Measurements from ENCODE around the gene TNFRSF6B.

The TNFRSF6B gene

DNA sequence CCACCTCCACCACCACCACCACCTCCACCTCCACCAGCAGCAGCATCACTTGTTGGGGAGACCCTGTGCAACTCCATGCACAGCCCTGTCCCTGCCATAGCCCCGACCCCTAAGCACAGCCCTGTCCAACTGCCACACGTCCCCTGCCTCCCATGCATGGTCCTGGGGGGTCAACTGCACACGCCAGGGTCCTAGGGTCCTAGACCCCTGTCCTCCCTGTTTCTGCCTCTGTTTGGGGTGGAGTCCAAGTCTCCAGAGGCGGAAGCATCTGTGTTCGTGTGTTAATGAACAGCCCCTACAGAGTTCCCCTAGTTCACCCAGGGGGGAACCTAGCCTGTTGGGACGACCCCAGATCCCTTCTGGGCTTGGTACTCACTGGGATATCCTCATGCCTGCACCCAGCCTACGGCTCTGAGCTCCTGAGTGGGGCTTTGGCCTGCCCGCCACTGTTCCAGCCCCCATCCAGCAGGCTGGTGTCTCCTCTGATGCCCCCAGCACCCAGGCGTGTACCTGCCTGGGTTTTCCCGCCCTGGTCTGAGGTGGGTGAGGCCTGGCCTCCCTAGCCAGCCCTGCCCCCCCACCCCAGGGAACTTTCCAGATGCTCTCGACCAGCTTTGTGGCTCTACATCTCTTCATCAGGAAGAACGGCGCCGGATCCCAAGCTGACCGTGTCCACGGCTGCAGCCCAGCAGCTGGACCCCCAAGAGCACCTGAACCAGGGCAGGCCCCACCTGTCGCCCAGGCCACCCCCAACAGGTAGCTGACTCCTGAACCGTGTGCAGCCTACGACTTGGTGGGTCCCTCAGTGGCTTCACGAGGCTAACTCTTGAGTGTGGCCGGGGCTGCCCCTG is 2.5 kb upstream of the TNFRSF6B start:
- no peak for ATAC-seq
- TF ChIP-seq, protein P1, sequence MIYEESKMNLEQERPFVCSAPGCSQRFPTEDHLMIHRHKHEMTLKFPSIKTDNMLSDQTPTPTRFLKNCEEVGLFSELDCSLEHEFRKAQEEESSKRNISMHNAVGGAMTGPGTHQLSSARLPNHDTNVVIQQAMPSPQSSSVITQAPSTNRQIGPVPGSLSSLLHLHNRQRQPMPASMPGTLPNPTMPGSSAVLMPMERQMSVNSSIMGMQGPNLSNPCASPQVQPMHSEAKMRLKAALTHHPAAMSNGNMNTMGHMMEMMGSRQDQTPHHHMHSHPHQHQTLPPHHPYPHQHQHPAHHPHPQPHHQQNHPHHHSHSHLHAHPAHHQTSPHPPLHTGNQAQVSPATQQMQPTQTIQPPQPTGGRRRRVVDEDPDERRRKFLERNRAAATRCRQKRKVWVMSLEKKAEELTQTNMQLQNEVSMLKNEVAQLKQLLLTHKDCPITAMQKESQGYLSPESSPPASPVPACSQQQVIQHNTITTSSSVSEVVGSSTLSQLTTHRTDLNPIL (CRISPR knock-in tag; IDR thresholded peaks at IDR 0.05; ENCODE audit: low read depth): no peak
- no peak for TF ChIP-seq CSDC2 (CRISPR knock-in tag; IDR thresholded peaks at IDR 0.05)
- TF ChIP-seq SNAI2 (CRISPR knock-in tag; IDR thresholded peaks at IDR 0.05): no peak
- TF ChIP-seq, protein P2, sequence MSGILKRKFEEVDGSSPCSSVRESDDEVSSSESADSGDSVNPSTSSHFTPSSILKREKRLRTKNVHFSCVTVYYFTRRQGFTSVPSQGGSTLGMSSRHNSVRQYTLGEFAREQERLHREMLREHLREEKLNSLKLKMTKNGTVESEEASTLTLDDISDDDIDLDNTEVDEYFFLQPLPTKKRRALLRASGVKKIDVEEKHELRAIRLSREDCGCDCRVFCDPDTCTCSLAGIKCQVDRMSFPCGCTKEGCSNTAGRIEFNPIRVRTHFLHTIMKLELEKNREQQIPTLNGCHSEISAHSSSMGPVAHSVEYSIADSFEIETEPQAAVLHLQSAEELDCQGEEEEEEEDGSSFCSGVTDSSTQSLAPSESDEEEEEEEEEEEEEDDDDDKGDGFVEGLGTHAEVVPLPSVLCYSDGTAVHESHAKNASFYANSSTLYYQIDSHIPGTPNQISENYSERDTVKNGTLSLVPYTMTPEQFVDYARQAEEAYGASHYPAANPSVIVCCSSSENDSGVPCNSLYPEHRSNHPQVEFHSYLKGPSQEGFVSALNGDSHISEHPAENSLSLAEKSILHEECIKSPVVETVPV (CRISPR knock-in tag; IDR thresholded peaks at IDR 0.05): no peak
- TF ChIP-seq ESRRG (CRISPR knock-in tag; IDR thresholded peaks at IDR 0.05): no peak

DNA sequence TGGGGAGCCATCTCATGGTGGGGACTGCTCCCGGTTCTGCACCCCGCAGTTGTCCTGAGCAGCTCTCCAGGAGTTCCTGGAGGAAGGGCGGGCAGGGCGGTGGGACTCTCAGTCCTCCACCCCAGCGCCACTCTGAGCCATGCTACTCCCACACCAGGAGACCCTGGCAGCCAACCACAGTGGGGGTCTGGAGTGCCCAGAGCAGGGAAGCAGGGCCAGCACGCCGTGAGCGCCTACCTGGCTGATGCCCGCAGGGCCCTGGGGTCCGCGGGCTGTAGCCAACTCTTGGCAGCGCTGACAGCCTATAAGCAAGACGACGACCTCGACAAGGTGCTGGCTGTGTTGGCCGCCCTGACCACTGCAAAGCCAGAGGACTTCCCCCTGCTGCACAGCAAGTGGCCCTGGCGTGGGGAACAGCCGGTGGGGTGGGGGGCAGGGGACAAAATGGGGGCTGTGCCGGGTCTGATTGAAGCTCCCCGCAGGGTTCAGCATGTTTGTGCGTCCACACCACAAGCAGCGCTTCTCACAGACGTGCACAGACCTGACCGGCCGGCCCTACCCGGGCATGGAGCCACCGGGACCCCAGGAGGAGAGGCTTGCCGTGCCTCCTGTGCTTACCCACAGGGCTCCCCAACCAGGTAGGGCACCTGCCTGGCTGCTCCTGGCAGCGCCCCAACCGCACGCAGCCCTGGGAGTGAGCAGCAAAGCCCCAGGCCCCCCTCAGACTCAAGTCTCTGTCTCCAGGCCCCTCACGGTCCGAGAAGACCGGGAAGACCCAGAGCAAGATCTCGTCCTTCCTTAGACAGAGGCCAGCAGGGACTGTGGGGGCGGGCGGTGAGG is 1.6 kb upstream of the TNFRSF6B start:
- no peak for ATAC-seq
- TF ChIP-seq ZNF565 (CRISPR knock-in tag; conservative IDR thresholded peaks at IDR 0.05; ENCODE audit: low read depth) (no peak), RARB (CRISPR knock-in tag; IDR thresholded peaks at IDR 0.05) (no peak), ARNTL (CRISPR knock-in tag; IDR thresholded peaks at IDR 0.05; ENCODE audit: borderline replicate concordance, low read depth) (no peak), OSR1 (CRISPR knock-in tag; IDR thresholded peaks at IDR 0.05) (no peak), TCF4 (CRISPR knock-in tag; IDR thresholded peaks at IDR 0.05; ENCODE audit: borderline replicate concordance) (no peak), PPARA (CRISPR knock-in tag; IDR thresholded peaks at IDR 0.05; ENCODE audit: borderline replicate concordance) (no peak), ESRRG (CRISPR knock-in tag; IDR thresholded peaks at IDR 0.05) (no peak), TOX (CRISPR knock-in tag; IDR thresholded peaks at IDR 0.05; ENCODE audit: borderline replicate concordance) (no peak), ZFP30 (CRISPR knock-in tag; IDR thresholded peaks at IDR 0.05) (no peak), BACH2 (CRISPR knock-in tag; IDR thresholded peaks at IDR 0.05; ENCODE audit: borderline replicate concordance) (no peak), GLIS3 (CRISPR knock-in tag; IDR thresholded peaks at IDR 0.05) (no peak), CSDC2 (CRISPR knock-in tag; IDR thresholded peaks at IDR 0.05) (no peak)
- TF ChIP-seq, protein P3, sequence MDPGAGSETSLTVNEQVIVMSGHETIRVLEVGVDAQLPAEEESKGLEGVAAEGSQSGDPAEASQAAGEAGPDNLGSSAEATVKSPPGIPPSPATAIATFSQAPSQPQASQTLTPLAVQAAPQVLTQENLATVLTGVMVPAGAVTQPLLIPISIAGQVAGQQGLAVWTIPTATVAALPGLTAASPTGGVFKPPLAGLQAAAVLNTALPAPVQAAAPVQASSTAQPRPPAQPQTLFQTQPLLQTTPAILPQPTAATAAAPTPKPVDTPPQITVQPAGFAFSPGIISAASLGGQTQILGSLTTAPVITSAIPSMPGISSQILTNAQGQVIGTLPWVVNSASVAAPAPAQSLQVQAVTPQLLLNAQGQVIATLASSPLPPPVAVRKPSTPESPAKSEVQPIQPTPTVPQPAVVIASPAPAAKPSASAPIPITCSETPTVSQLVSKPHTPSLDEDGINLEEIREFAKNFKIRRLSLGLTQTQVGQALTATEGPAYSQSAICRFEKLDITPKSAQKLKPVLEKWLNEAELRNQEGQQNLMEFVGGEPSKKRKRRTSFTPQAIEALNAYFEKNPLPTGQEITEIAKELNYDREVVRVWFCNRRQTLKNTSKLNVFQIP (CRISPR knock-in tag; IDR thresholded peaks at IDR 0.05; ENCODE audit: borderline replicate concordance, low read depth): no peak

DNA sequence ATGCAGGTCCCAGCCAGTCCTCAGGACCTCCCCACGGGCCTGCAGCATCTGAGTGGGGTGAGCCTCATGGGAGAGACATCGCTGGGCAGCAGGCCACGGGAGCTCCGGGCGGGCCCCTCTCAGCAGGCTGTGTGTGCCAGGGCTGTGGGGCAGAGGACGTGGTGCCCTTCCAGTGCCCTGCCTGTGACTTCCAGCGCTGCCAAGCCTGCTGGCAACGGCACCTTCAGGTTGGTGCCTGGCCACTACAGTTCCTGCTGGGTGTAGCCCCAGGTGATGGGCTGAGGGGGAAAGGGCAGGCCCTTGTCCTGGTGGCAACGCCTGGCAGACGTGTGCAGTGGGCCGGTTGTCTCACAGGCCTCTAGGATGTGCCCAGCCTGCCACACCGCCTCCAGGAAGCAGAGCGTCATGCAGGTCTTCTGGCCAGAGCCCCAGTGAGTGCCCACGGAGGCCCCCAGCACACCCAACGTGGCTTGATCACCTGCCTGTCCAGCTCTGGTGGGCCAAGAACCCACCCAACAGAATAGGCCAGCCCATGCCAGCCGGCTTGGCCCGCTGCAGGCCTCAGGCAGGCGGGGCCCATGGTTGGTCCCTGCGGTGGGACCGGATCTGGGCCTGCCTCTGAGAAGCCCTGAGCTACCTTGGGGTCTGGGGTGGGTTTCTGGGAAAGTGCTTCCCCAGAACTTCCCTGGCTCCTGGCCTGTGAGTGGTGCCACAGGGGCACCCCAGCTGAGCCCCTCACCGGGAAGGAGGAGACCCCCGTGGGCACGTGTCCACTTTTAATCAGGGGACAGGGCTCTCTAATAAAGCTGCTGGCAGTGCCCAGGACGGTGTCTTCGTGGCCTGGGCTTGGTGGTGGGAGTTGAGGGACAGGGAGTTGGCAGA is 787 bp upstream of the TNFRSF6B start:
- no peak for ATAC-seq
- no peak for TF ChIP-seq PPARA (CRISPR knock-in tag; IDR thresholded peaks at IDR 0.05; ENCODE audit: borderline replicate concordance)
- TF ChIP-seq, protein P4, sequence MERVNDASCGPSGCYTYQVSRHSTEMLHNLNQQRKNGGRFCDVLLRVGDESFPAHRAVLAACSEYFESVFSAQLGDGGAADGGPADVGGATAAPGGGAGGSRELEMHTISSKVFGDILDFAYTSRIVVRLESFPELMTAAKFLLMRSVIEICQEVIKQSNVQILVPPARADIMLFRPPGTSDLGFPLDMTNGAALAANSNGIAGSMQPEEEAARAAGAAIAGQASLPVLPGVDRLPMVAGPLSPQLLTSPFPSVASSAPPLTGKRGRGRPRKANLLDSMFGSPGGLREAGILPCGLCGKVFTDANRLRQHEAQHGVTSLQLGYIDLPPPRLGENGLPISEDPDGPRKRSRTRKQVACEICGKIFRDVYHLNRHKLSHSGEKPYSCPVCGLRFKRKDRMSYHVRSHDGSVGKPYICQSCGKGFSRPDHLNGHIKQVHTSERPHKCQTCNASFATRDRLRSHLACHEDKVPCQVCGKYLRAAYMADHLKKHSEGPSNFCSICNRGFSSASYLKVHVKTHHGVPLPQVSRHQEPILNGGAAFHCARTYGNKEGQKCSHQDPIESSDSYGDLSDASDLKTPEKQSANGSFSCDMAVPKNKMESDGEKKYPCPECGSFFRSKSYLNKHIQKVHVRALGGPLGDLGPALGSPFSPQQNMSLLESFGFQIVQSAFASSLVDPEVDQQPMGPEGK (CRISPR knock-in tag; IDR thresholded peaks at IDR 0.05; ENCODE audit: borderline replicate concordance): no peak
- no peak for TF ChIP-seq GLIS3 (CRISPR knock-in tag; IDR thresholded peaks at IDR 0.05)
- no peak for TF ChIP-seq BACH2 (CRISPR knock-in tag; IDR thresholded peaks at IDR 0.05; ENCODE audit: borderline replicate concordance)
- TF ChIP-seq ZFP30 (CRISPR knock-in tag; IDR thresholded peaks at IDR 0.05): no peak
- TF ChIP-seq ZC3H10 (CRISPR knock-in tag; IDR thresholded peaks at IDR 0.05): no peak
- no peak for TF ChIP-seq ZNF565 (CRISPR knock-in tag; conservative IDR thresholded peaks at IDR 0.05; ENCODE audit: low read depth)
- TF ChIP-seq ISL1 (CRISPR knock-in tag; IDR thresholded peaks at IDR 0.05): no peak
- TF ChIP-seq, protein P1 (CRISPR knock-in tag; IDR thresholded peaks at IDR 0.05; ENCODE audit: low read depth): no peak
- no peak for TF ChIP-seq TCF4 (CRISPR knock-in tag; IDR thresholded peaks at IDR 0.05; ENCODE audit: borderline replicate concordance)
- TF ChIP-seq, protein P2 (CRISPR knock-in tag; IDR thresholded peaks at IDR 0.05): no peak
- TF ChIP-seq, protein P3 (CRISPR knock-in tag; IDR thresholded peaks at IDR 0.05; ENCODE audit: borderline replicate concordance, low read depth): no peak
- TF ChIP-seq ESRRG (CRISPR knock-in tag; IDR thresholded peaks at IDR 0.05): no peak
- no peak for TF ChIP-seq ZFP3 (CRISPR knock-in tag; IDR thresholded peaks at IDR 0.05)
- TF ChIP-seq ARNTL (CRISPR knock-in tag; IDR thresholded peaks at IDR 0.05; ENCODE audit: borderline replicate concordance, low read depth): no peak
- TF ChIP-seq OSR1 (CRISPR knock-in tag; IDR thresholded peaks at IDR 0.05): no peak
- no peak for TF ChIP-seq ZNF70 (CRISPR knock-in tag; IDR thresholded peaks at IDR 0.05)
- no peak for TF ChIP-seq SNAI2 (CRISPR knock-in tag; IDR thresholded peaks at IDR 0.05)

All from SK-N-SH treated with all-trans-retinoic acid at 6 μM for 48 hours (cell line).